GM23338 (cell line): Measurements from ENCODE around the gene CFAP300. TPM values are rescaled to one million over a fixed set of nuclear protein-coding genes. Genes with fewer than 3 reads are reported as not detected.

Experiments
- ATAC-seq: fragments of 200-7000 bp; cut with Tn5 transposase; 3 replicates; pipeline ENCODE4 v1.9.1; 2020
- DNase-seq: peaks from one replicate; pipeline ENCODE4 v3.0.0-alpha.2; 2015; ENCODE audit warnings: low spot score
- H2AFZ ChIP-seq: fragments of 200-600 bp; sonication (generic); 2 replicates; pipeline ENCODE4 v1.8.0; 2016; ENCODE audit warnings: antibody characterized with exemption, mild to moderate bottlenecking, moderate library complexity
- H3F3A ChIP-seq: fragments of 200-600 bp; sonication (generic); replicated peaks from 2 replicates; pipeline ENCODE4 v1.8.0; 2017; ENCODE audit warnings: antibody characterized with exemption, mixed run types, low read depth
- H3K27ac ChIP-seq: fragments of 200-600 bp; sonication (generic); 2 replicates; pipeline ENCODE4 v1.6.1; 2016; ENCODE audit warnings: low read depth
- H3K27me3 ChIP-seq: fragments of 200-600 bp; sonication (generic); 2 replicates; pipeline ENCODE4 v1.8.0; 2016; ENCODE audit warnings: mild to moderate bottlenecking, mixed run types, moderate library complexity; ENCODE audit not compliant: insufficient read depth
- H3K36me3 ChIP-seq: fragments of 200-600 bp; sonication (generic); 2 replicates; pipeline ENCODE4 v1.8.0; 2016; ENCODE audit warnings: mild to moderate bottlenecking; ENCODE audit not compliant: insufficient read depth
- H3K4me1 ChIP-seq: fragments of 200-600 bp; sonication (generic); 2 replicates; pipeline ENCODE4 v1.8.0; 2016; ENCODE audit warnings: mild to moderate bottlenecking, moderate library complexity; ENCODE audit not compliant: insufficient read depth
- H3K4me2 ChIP-seq: fragments of 200-600 bp; sonication (generic); 2 replicates; pipeline ENCODE4 v1.7.1; 2017; ENCODE audit warnings: mixed run types
- H3K4me3 ChIP-seq: fragments of 200-600 bp; sonication (generic); 2 replicates; pipeline ENCODE4 v1.6.1; 2016; ENCODE audit warnings: mixed run types
- H3K79me2 ChIP-seq: fragments of 200-600 bp; sonication (generic); replicated peaks from 2 replicates; pipeline ENCODE4 v1.8.0; 2017; ENCODE audit warnings: mild to moderate bottlenecking; ENCODE audit not compliant: insufficient read depth
- H3K9me2 ChIP-seq: fragments of 200-600 bp; sonication (generic); 2 replicates; pipeline ENCODE4 v1.8.0; 2017; ENCODE audit not compliant: insufficient read depth
- H4K20me1 ChIP-seq: fragments of 200-600 bp; sonication (generic); replicated peaks from 2 replicates; pipeline ENCODE4 v1.8.0; 2017; ENCODE audit warnings: mild to moderate bottlenecking; ENCODE audit not compliant: insufficient read depth
- H3K27ac Mint-ChIP-seq: 2 replicates; pipeline ENCODE4 v1.8.0; 2020; ENCODE audit warnings: inconsistent platforms, mild to moderate bottlenecking, moderate library complexity, mixed read lengths
- H3K27me3 Mint-ChIP-seq: 3 replicates; pipeline ENCODE4 v1.8.0; 2022; ENCODE audit warnings: low read depth, mild to moderate bottlenecking, moderate library complexity, mixed read lengths, inconsistent platforms; ENCODE audit not compliant: insufficient read depth, poor library complexity
- H3K36me3 Mint-ChIP-seq: 3 replicates; pipeline ENCODE4 v1.8.0; 2021; ENCODE audit warnings: low read depth, mild to moderate bottlenecking, inconsistent platforms, moderate library complexity, mixed read lengths
- H3K4me1 Mint-ChIP-seq: 3 replicates; pipeline ENCODE4 v1.8.0; 2020; ENCODE audit warnings: mild to moderate bottlenecking, inconsistent platforms, mixed read lengths
- H3K4me3 Mint-ChIP-seq: 3 replicates; pipeline ENCODE4 v1.8.0; 2021; ENCODE audit warnings: moderate library complexity, mild to moderate bottlenecking, inconsistent platforms, mixed read lengths
- H3K9me3 Mint-ChIP-seq: 3 replicates; pipeline ENCODE4 v1.8.0; 2020; ENCODE audit warnings: moderate library complexity, mild to moderate bottlenecking, inconsistent platforms, mixed read lengths
- CTCF ChIP-seq, 2 experiments: fragments of 200-600 bp in 1 of 2; sonication (generic) in 1 of 2; conservative IDR thresholded peaks; 2 replicates each; pipeline versions ENCODE4 v1.5.1 to v1.6.1; 2016 to 2017; ENCODE audit warnings: antibody characterized with exemption in 2 of 2, low read depth in 2 of 2, mild to moderate bottlenecking in 2 of 2, moderate library complexity in 1 of 2
- ETS1 ChIP-seq: IDR thresholded peaks from 2 replicates; pipeline ENCODE4 v1.6.1; 2016; ENCODE audit warnings: antibody characterized with exemption
- EZH2 ChIP-seq: fragments of 200-600 bp; sonication (generic); IDR thresholded peaks from one replicate; pipeline ENCODE4 v1.8.0; 2017; ENCODE audit warnings: antibody characterized with exemption, mild to moderate bottlenecking, low read depth; ENCODE audit not compliant: unreplicated experiment
- NANOG ChIP-seq: IDR thresholded peaks from 2 replicates; pipeline ENCODE4 v1.6.1; 2016; ENCODE audit warnings: antibody characterized with exemption, borderline replicate concordance
- REST ChIP-seq: IDR thresholded peaks from one replicate; pipeline ENCODE4 v1.6.1; 2018; ENCODE audit warnings: antibody characterized with exemption; ENCODE audit not compliant: unreplicated experiment
- ZNF114 ChIP-seq: fragments of 250-450 bp; sonication (Bioruptor Pico); IDR thresholded peaks from 2 replicates; pipeline ENCODE4 v1.5.0; 2020; ENCODE audit warnings: mild to moderate bottlenecking, moderate library complexity
- polyA plus RNA-seq: library from polyadenylated mRNA; unstranded; fragments of >200 nt; fragmentation: Nextera tagmentation; extraction: Ambion mirVana; gene quantifications from 2 replicates; pipeline ENCODE4 v1.2.1, GENCODE V29; 2016
- total RNA-seq: library from RNA; depleted of rRNA; stranded (reverse); fragments of >200 nt; shearing (Covaris generic); gene quantifications from 2 replicates; pipeline ENCODE4 v1.2.3, GENCODE V29; 2014

The CFAP300 gene
- total and polyA plus RNA-seq, 2 experiments from 2014 or later = 1.4 to 6.0 TPM

- Histone ChIP-seq H3K27me3 (no peaks in the 10 kb centered on the region), H3K79me2 (no peaks in the 10 kb centered on the region), H3K4me1 (peaks cover 5% of the 10 kb centered on the region; the same call in 1 of the 2 replicates), H3K27ac (no peak overlapping the region), H3F3A (no peaks in the 10 kb centered on the region), H3K4me3 (no peak overlapping the region), H3K9me2 (no peaks in the 10 kb centered on the region), H3K4me2 (no peak overlapping the region), H3K36me3 (no peaks in the 10 kb centered on the region), H4K20me1 (no peaks in the 10 kb centered on the region), H2AFZ (no peak overlapping the region)
- no peak overlapping the region for H3K4me3 Mint-ChIP-seq
- peak; percentile 51 to 53 for TF ChIP-seq CTCF (conservative IDR thresholded peaks at IDR 0.05; ENCODE audit: low read depth in 2 of 2)
- no peak for TF ChIP-seq REST
- no peak for TF ChIP-seq ZNF114 (CRISPR knock-in tag)
- TF ChIP-seq EZH2 = no peak
- H3K4me1 Mint-ChIP-seq = peaks cover 8% of the 10 kb centered on the region
- DNase-seq (peak; percentile 76), ATAC-seq (peak; percentile 28; the same call in 2 of the 3 replicates)
- peaks cover 6% of the 10 kb centered on the region for H3K27me3 Mint-ChIP-seq
- no peak overlapping the region for H3K27ac Mint-ChIP-seq
- H3K36me3 Mint-ChIP-seq = no peaks in the 10 kb centered on the region
- no peaks in the 10 kb centered on the region for H3K9me3 Mint-ChIP-seq
Measured at GRCh38 chr11:102007567-102008437, 39.4 kb upstream of the CFAP300 start.

GRCh38 chr11:102010776-102011494 is 36.3 kb upstream of the CFAP300 start:
- no peaks in the 10 kb centered on the region for H3F3A ChIP-seq
- no peaks in the 10 kb centered on the region for H3K36me3 Mint-ChIP-seq
- H3K4me2 ChIP-seq = no peak overlapping the region
- H3K9me3 Mint-ChIP-seq = no peaks in the 10 kb centered on the region
- no peaks in the 10 kb centered on the region for H3K9me2 ChIP-seq
- H3K4me1 ChIP-seq = peaks cover 5% of the 10 kb centered on the region; the same call in 1 of the 2 replicates
- H2AFZ ChIP-seq = no peak overlapping the region
- H3K27me3 ChIP-seq = no peaks in the 10 kb centered on the region
- H3K27ac ChIP-seq = no peak overlapping the region
- H4K20me1 ChIP-seq = no peaks in the 10 kb centered on the region
- peak; percentile 100 for ATAC-seq
- H3K4me3 Mint-ChIP-seq = no peak overlapping the region
- peaks cover 3% of the 10 kb centered on the region for H3K27me3 Mint-ChIP-seq
- H3K27ac Mint-ChIP-seq = no peak overlapping the region
- no peak overlapping the region for H3K4me3 ChIP-seq
- no peaks in the 10 kb centered on the region for H3K36me3 ChIP-seq
- DNase-seq = peak; percentile 90
- no peaks in the 10 kb centered on the region for H3K79me2 ChIP-seq
- H3K4me1 Mint-ChIP-seq = peaks cover 2% of the 10 kb centered on the region; the same call in 2 of the 3 replicates
- TF ChIP-seq NANOG = no peak
- no peak for TF ChIP-seq ZNF114 (CRISPR knock-in tag)
- TF ChIP-seq ETS1 = no peak
